HepG2 (cell line): ENCODE measurements around the gene MTA2. TPM values are rescaled to one million over a fixed set of nuclear protein-coding genes. Genes with fewer than 3 reads are reported as not detected.

Source experiments
- ARID2 ChIP-seq: sonication (generic); formaldehyde crosslinking; IDR thresholded peaks from 2 replicates; pipeline ENCODE4 v1.8.1; 2022; ENCODE audit warnings: mild to moderate bottlenecking, missing genetic modification reagents, borderline replicate concordance
- EED ChIP-seq: sonication (generic); formaldehyde crosslinking; IDR thresholded peaks from 2 replicates; pipeline ENCODE4 v1.5.0; 2020; ENCODE audit warnings: mild to moderate bottlenecking, missing genetic modification reagents
- FOXK1 ChIP-seq: sonication (generic); formaldehyde crosslinking; IDR thresholded peaks from 2 replicates; pipeline ENCODE4 v1.4.0; 2020; ENCODE audit warnings: low read depth, missing genetic modification reagents, borderline replicate concordance
- HNF4A ChIP-seq: sonication (generic); formaldehyde crosslinking; IDR thresholded peaks from 2 replicates; pipeline ENCODE4 v1.4.0; 2020; ENCODE audit warnings: missing genetic modification reagents
- JUNB ChIP-seq: sonication (generic); formaldehyde crosslinking; IDR thresholded peaks from 2 replicates; pipeline ENCODE4 v1.8.0; 2022; ENCODE audit warnings: missing genetic modification reagents, mild to moderate bottlenecking, borderline replicate concordance
- KAT8 ChIP-seq: IDR thresholded peaks from 2 replicates; pipeline ENCODE4 v1.6.1; 2016; ENCODE audit warnings: missing genetic modification reagents, missing compliant biosample characterization
- MXD4 ChIP-seq: IDR thresholded peaks from 2 replicates; pipeline ENCODE4 v1.6.1; 2016; ENCODE audit warnings: mild to moderate bottlenecking, missing biosample characterization, missing genetic modification reagents
- MYNN ChIP-seq: sonication (generic); formaldehyde crosslinking; IDR thresholded peaks from 2 replicates; pipeline ENCODE4 v1.4.0; 2020; ENCODE audit warnings: mild to moderate bottlenecking, low read depth, missing genetic modification reagents
- NPAS2 ChIP-seq: sonication (generic); formaldehyde crosslinking; IDR thresholded peaks from 2 replicates; pipeline ENCODE4 v1.8.0; 2022; ENCODE audit warnings: mild to moderate bottlenecking, missing genetic modification reagents, borderline replicate concordance
- PLSCR1 ChIP-seq: sonication (generic); formaldehyde crosslinking; IDR thresholded peaks from 2 replicates; pipeline ENCODE4 v1.5.0; 2020; ENCODE audit warnings: missing genetic modification reagents, mild to moderate bottlenecking, borderline replicate concordance
- PRMT3 ChIP-seq: sonication (generic); formaldehyde crosslinking; IDR thresholded peaks from 2 replicates; pipeline ENCODE4 v1.8.1; 2022; ENCODE audit warnings: low read depth, mild to moderate bottlenecking, moderate library complexity, missing genetic modification reagents, borderline replicate concordance
- RORA ChIP-seq: sonication (generic); formaldehyde crosslinking; IDR thresholded peaks from 2 replicates; pipeline ENCODE4 v1.5.0; 2020; ENCODE audit warnings: mild to moderate bottlenecking, missing genetic modification reagents, moderate library complexity
- SKI ChIP-seq: fragments of 450-650 bp; IDR thresholded peaks from one replicate; pipeline ENCODE4 v1.6.1; 2018; ENCODE audit warnings: mild to moderate bottlenecking; ENCODE audit not compliant: partially characterized antibody
- TBL1XR1 ChIP-seq: fragments of 150-350 bp; IDR thresholded peaks from 2 replicates; pipeline ENCODE4 v1.6.1; 2014; ENCODE audit warnings: borderline replicate concordance, low read length; ENCODE audit not compliant: partially characterized antibody
- TFAP4 ChIP-seq: sonication (generic); IDR thresholded peaks from 2 replicates; pipeline ENCODE4 v1.6.1; 2016; ENCODE audit warnings: low read depth, borderline replicate concordance
- ZBTB38 ChIP-seq: sonication (generic); formaldehyde crosslinking; IDR thresholded peaks from 2 replicates; pipeline ENCODE4 v1.5.1; 2020; ENCODE audit warnings: mild to moderate bottlenecking, missing genetic modification reagents
- ZFP41 ChIP-seq: sonication (generic); formaldehyde crosslinking; IDR thresholded peaks from 2 replicates; pipeline ENCODE4 v1.4.0; 2020; ENCODE audit warnings: mild to moderate bottlenecking, missing genetic modification reagents, borderline replicate concordance
- ZNF101 ChIP-seq: sonication (generic); formaldehyde crosslinking; IDR thresholded peaks from 2 replicates; pipeline ENCODE4 v1.4.0; 2020; ENCODE audit warnings: mild to moderate bottlenecking, low read depth, missing genetic modification reagents, borderline replicate concordance
- ZNF263 ChIP-seq: sonication (generic); formaldehyde crosslinking; IDR thresholded peaks from 2 replicates; pipeline ENCODE4 v1.4.0; 2020; ENCODE audit warnings: missing genetic modification reagents
- ZNF75D ChIP-seq: sonication (generic); formaldehyde crosslinking; IDR thresholded peaks from 2 replicates; pipeline ENCODE4 v1.8.1; 2023; ENCODE audit warnings: missing genetic modification reagents, mild to moderate bottlenecking, borderline replicate concordance
- ZNF800 ChIP-seq: sonication (generic); formaldehyde crosslinking; IDR thresholded peaks from 2 replicates; pipeline ENCODE4 v1.4.0; 2020; ENCODE audit warnings: missing genetic modification reagents
- polyA plus RNA-seq, 8 experiments: library from polyadenylated mRNA; depleted of rRNA in 3 of 8; stranded (reverse) in 7 of 8; unstranded in 1 of 8; fragments of >200 nt; fragmentation: Illumina TruSeq in 4 of 8; extraction: Trizol in 4 of 8; gene quantifications; 2 replicates each; pipeline versions ENCODE4 v1.2.1 to v1.2.3, GENCODE V29; 2011 to 2016; ENCODE audit warnings: low read depth in 4 of 8, missing spikeins in 1 of 8, mixed read lengths in 1 of 8; ENCODE audit not compliant: insufficient read depth in 1 of 8
- total RNA-seq, 5 experiments: library from RNA; depleted of rRNA; stranded (reverse); fragments of >200 nt; fragmentation: Illumina TruSeq; extraction: Trizol; gene quantifications; 2 replicates each; pipeline ENCODE4 v1.2.3, GENCODE V29; 2016; ENCODE audit warnings: low read depth in 1 of 5
- TF ChIP-seq, protein P1 (sequence below): sonication (generic); formaldehyde crosslinking; IDR thresholded peaks from 2 replicates; pipeline ENCODE4 v1.4.0; 2020; ENCODE audit warnings: missing genetic modification reagents, borderline replicate concordance

Gene MTA2
- total and polyA plus RNA-seq, 2 of the 13 experiments (the other 11 are each of a cell fraction or from before 2014, with no cell fraction given) = 14.0 to 70.0 TPM

GRCh38 chr11:62544581-62545436 lies 56.9 kb downstream of the MTA2 start (continued):
- TF ChIP-seq ZNF800 (CRISPR knock-in tag) = no peak; the same call in 1 of the 2 replicates
- TF ChIP-seq FOXK1 = no peak
- TF ChIP-seq TFAP4 = peak; percentile 4; the same call in 1 of the 2 replicates
- no peak for TF ChIP-seq PLSCR1 (CRISPR knock-in tag)
- TF ChIP-seq ZNF263 (CRISPR knock-in tag) = peak; percentile 75; the same call in 1 of the 2 replicates
- no peak for TF ChIP-seq SKI
- no peak for TF ChIP-seq HNF4A (CRISPR knock-in tag)
- no peak for TF ChIP-seq MXD4
- TF ChIP-seq EED (CRISPR knock-in tag) = 0 out of 2 replicates have a peak, but pooled peaks have one; percentile 45
- TF ChIP-seq, protein P1, sequence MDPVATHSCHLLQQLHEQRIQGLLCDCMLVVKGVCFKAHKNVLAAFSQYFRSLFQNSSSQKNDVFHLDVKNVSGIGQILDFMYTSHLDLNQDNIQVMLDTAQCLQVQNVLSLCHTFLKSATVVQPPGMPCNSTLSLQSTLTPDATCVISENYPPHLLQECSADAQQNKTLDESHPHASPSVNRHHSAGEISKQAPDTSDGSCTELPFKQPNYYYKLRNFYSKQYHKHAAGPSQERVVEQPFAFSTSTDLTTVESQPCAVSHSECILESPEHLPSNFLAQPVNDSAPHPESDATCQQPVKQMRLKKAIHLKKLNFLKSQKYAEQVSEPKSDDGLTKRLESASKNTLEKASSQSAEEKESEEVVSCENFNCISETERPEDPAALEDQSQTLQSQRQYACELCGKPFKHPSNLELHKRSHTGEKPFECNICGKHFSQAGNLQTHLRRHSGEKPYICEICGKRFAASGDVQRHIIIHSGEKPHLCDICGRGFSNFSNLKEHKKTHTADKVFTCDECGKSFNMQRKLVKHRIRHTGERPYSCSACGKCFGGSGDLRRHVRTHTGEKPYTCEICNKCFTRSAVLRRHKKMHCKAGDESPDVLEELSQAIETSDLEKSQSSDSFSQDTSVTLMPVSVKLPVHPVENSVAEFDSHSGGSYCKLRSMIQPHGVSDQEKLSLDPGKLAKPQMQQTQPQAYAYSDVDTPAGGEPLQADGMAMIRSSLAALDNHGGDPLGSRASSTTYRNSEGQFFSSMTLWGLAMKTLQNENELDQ (CRISPR knock-in tag) = no peak
- TF ChIP-seq JUNB (CRISPR knock-in tag) = no peak
- 0 out of 2 replicates have a peak, but pooled peaks have one; percentile 59 for TF ChIP-seq ZNF75D (CRISPR knock-in tag)
- 0 out of 2 replicates have a peak, but pooled peaks have one; percentile 43 for TF ChIP-seq ARID2 (CRISPR knock-in tag)
- no peak for TF ChIP-seq NPAS2 (CRISPR knock-in tag)
- no peak for TF ChIP-seq KAT8 (CRISPR knock-in tag)
- no peak for TF ChIP-seq MYNN
- no peak for TF ChIP-seq ZFP41 (CRISPR knock-in tag)
- no peak for TF ChIP-seq ZNF101 (CRISPR knock-in tag)
- TF ChIP-seq RORA (CRISPR knock-in tag) = no peak
- TF ChIP-seq ZBTB38 (CRISPR knock-in tag) = no peak
- TF ChIP-seq TBL1XR1 = no peak
- no peak for TF ChIP-seq PRMT3 (CRISPR knock-in tag)
